HUDEP-2 (cell line): ENCODE data around the gene TTC5.
"Not testable (repeated sequence)": the region's sequence is repeated elsewhere in the genome, so short reads cannot be mapped to it uniquely, and the experiment has no call there.

Experiments
- DNase-seq, 76 experiments: peaks; one replicate each; lab custom pipeline; 2025; ENCODE audit not compliant: unreplicated experiment in 76 of 76; lab: John Stamatoyannopoulos, UW

The TTC5 gene

GRCh38 chr14:20305265-20306078 lies at the start of gene TTC5:
TSS of gene TTC5 (minus strand) at chr14:20305951. CDS start at chr14:20305937, 14 bp downstream.
- DNase-seq = peak in 74 of 76 experiments; percentile 14 to 90 (median 72)

DNA sequence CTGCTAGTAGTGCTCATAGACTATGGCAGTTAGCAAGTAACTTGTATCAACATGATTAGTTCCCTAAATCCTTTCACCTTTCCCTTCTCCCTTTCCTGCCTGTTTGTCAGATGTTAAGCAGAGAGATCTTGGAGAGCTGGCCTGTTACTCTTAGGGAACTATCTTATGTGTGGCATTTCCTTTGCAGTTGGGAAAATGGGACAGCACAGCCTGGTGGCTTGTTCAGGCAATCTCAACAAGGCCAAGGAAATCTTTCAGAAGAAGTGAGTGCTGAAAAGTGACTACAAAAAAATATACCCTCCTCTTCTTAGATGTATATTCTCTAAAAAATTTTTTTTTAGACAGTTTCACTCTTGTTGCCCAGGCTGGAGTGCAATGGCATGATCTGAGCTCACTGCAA lies 45.1 kb upstream of the TTC5 start:
- no peak for DNase-seq

DNA sequence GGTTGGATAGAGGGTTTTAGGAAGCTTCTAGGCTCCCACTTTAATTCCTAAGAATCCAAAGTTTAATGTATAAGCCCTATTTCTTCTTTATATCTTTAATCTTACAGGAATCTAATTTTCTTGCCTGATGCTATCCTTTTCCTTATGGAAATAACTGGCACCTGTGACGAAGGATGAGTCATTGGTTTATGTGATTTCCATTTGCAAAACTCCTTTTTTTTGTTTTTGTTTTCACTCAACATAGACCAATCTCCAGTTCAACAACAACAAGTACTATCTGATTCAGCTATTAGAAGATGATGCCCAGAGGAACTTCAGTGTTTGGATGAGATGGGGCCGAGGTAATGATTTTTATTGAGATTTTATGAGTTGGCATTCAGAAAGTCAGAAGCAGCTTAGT lies 44.5 kb upstream of the TTC5 start:
- DNase-seq = no peak

DNA sequence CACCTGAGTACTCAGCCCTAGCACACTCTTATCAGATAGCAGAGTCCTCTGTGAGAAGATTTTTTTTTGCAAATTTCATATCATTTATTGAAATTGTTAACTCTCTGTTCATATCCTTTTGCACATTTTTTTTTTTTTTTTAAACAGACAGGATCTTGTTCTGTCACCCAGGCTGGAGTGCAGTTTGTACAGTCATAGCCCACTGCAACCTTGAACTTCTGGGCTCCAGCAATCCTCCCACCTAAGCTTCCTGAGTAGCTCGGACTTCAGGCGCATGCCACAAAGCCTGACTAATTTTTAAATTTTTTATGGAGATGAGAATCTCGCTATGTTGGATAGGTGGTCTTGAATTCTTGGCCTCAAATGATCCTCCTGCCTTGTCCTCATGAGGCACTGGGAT lies 42.0 kb upstream of the TTC5 start:
- no peak for DNase-seq

GRCh38 chr14:20346713-20347112 lies 41.0 kb upstream of the TTC5 start:
- DNase-seq = no peak

DNA sequence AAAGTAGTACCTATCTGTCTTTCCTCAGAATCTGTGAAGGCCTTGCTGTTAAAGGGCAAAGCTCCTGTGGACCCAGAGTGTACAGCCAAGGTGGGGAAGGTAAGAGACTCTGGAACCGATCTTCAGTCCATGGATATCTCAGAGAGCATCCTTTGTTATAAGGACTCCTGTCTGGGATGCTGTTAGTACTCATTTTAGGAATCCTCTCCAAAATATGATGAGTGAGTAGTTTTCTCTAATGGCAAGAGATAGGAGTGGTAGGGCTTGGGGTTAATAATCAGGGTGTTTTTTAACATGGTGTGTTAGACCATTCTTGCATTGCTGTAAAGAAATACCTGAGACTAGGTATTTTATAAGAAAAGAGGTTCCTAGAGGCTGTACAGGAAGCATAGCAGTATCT lies 39.6 kb upstream of the TTC5 start:
- DNase-seq = no peak

DNA sequence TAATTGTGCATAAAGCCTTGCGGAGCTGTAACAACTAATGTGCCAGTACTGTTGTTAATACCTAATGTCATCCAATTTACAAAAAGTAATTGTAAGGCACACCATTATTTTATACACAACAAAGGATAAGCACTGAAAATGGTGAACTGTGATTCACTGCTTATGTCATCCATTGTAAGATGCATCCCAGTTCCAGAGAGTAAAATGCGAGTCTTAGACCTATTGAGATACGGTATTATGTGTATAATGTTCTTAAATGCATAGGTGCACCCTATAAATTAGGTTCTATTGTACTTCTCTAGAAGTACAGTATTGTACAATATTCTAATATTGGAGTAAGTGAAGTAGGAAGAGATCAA lies 38.1 kb upstream of the TTC5 start:
- peak in 1 of 76 experiments; percentile 20 for DNase-seq

GRCh38 chr14:20343092-20343861 lies 37.5 kb upstream of the TTC5 start, which contains the start of gene PARP2:
TSS of gene PARP2 (plus strand) at chr14:20343635. CDS start at chr14:20343642, 7 bp downstream.
- DNase-seq = peak; percentile 14 to 100 (median 98)

DNA sequence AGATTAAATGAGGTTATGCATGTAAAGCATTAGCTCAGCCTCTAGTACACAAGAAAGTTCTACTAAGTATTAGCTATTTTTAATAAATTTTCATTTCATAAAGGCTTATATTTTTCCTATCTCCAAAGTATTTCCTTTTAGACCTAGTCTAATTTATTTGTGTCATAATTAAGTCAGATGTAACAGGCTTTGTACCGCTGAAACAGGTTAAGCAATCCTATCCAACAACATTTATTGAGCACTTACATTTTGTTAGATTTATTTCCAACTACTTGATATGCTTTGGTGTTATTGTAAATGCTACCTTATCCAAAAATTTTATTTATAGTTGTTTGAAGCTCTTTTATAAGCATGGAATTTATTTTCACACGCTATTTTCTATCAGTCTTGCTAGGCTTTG lies 35.9 kb upstream of the TTC5 start:
- no peak for DNase-seq

- not testable (repeated sequence) for DNase-seq
These were observed 35.3 kb upstream of the TTC5 start for GRCh38 chr14:20341032-20341431.

DNA sequence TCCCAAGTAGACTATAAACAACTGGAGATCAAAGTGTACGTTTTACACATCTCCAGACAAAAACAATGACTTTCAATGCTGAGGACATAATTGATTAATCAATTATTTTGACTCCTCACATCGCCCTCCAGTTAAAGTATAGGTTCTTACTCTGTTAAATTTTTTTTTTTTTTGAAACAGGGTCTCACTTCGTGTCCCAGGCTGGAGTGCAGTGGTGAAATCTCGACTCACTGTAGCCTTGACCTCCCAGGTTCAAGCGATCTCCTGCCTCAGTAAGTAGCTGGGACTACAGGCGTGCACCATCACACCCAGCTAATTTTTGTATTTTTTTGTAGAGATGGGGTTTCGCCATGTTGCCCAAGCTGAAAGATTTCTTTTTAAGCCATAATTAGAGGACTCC lies 28.3 kb upstream of the TTC5 start:
- no peak for DNase-seq

DNA sequence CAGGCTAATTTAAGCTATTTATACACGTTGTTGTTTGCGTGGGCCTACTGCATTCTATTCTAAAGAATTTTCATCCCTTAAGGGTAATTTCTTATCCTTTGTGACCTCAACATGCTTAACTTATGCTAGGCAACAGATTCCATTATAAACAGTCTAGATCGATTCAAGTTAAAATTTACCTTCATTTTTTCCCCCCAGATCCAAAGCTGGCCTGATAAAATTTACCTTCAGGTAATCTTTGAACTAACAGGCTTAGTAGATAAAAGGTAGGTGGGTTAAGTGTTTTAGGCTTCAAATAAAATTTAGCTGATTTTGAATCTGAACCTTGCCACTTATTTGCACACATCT lies 27.7 kb upstream of the TTC5 start:
- no peak for DNase-seq

- peak in 57 of 76 experiments; percentile 5 to 76 (median 32) for DNase-seq
These were observed 27.2 kb upstream of the TTC5 start, which contains the start of gene CCNB1IP1 for GRCh38 chr14:20332788-20333493. TSS of gene CCNB1IP1 (minus strand) at chr14:20333279. CDS start at chr14:20316523, 16,756 bp downstream.

GRCh38 chr14:20332431-20332787 lies 26.7 kb upstream of the TTC5 start:
- no peak for DNase-seq

DNA sequence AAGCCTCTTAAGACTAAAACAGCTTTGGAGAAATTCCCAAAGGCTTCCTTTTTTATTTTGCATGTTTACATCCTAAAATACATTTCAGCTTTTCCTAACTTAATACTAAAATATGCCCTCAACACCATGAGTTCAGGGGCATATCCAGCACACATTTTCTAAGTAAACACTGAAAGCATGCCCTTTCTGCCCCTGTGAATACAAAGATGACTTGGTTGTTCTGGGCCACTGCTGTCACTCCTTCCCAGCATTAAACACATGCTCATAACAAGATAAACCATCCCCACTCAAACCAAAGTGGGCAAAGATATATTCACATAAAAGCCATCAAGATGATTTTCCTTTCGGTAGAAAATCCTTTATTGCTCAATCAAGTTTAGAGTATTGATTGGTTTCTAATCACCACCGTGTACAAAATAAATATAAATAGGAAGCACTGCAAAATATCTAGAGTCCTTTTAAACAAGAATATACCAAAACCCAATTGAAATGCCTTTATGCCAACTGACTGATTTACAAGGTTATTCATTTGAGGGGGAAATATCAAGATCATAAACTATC lies 25.4 kb upstream of the TTC5 start:
- no peak for DNase-seq

GRCh38 chr14:20329355-20329754 lies 23.6 kb upstream of the TTC5 start:
- no peak for DNase-seq

- DNase-seq = no peak
These were observed 23.0 kb upstream of the TTC5 start for GRCh38 chr14:20328705-20329104.

- DNase-seq = peak in 31 of 76 experiments; percentile 6 to 71 (median 49)
These were observed 21.5 kb upstream of the TTC5 start for GRCh38 chr14:20327005-20327869.

DNA sequence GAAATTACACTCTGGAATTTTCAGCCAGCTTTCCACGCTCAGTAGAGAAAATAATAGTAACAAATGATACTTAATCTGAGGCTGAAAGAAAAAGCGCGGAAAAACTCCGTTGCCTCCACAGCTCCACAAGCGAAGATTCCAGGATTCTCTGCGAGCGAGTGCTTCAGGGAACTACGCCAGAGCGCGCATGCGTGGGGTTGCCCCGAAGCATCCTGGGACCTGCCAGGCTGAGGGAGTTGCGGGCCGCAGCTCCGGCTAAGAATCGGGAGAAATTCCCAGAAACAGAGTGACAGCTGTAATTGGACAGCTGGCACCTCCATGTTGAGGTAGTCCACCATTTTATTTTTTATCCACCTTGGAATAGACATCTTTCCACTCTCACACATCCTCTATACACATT lies 12.0 kb upstream of the TTC5 start:
- DNase-seq = no peak

GRCh38 chr14:20314026-20314425 lies 8.3 kb upstream of the TTC5 start:
- DNase-seq = no peak
